Renal cortex interstitium (tissue), 11 donors: Measurements from ENCODE around the gene MYT1. TPM values are rescaled to one million over a fixed set of nuclear protein-coding genes. Genes with fewer than 3 reads are reported as not detected.

Experiments used
- DNase-seq, 11 donors: peaks; one replicate each; pipeline ENCODE4 v3.0.0-alpha.2; 2013; ENCODE audit warnings: low read depth in 9 of 11, low spot score in 4 of 11; ENCODE audit errors: extremely low read depth in 1 of 11
- polyA plus RNA-seq, 3 donors: library from polyadenylated mRNA; unstranded; fragments of 120-200 nt; gene quantifications; one replicate each; pipeline ENCODE4 v1.2.1, GENCODE V29; 2013; ENCODE audit not compliant: insufficient read length in 3 of 3

The MYT1 gene
- polyA plus RNA-seq, 3 donors: 0.42 to 0.68 (median 0.55) TPM

DNA sequence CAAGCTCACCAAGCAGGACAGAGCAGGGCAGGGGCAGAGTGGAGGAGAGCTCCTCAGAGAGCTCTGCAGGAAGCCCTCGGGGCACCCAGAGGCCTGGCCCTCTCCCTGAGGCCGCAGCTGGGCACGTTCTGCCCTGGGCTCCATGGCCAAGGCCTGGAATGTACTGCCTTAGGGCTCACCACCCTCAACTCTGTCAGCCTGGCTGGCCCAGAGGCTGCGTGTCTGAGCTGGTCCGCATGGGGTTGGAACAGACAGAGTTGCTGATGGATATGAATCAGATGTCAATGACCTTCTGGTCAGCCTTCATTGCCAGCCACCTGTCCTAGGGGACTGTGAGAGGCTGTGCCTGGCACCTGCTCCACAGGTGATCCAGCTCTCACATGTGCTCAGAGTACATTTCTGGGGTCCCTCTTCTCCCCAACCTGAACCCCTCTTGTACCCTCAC is 58.1 kb downstream of the MYT1 start:
- DNase-seq: no peak

DNA sequence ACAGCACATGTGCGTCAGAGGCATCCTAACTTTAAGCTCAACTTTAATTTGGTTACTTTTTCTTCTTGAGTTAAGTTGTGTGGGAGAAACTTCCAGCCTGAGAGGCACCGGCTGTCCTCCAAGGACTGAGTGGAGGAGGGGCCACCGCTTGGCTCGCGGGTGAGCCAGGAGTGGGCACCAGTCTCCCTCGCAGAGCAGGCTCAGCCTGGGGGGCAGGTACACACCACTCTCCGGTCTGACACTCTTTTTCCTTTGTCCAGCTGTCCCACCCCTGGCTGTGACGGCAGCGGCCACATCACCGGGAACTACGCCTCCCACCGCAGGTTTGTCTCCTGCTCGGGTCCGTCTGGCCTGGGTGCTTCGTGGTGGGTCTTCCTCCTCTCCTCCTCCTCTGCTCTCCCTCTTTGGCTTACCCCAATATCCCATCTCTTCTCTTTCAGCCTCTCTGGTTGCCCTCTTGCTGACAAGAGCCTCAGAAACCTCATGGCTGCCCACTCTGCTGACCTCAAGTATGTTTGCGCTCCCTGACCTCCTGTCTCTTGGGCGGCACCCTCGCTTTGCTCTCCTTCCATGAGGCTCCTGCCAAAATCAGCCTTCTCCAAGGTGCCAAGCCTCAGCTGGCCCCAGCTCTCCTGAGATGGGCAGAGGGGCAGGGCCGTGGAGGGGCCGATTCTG is 58.7 kb downstream of the MYT1 start:
- no peak for DNase-seq

DNA sequence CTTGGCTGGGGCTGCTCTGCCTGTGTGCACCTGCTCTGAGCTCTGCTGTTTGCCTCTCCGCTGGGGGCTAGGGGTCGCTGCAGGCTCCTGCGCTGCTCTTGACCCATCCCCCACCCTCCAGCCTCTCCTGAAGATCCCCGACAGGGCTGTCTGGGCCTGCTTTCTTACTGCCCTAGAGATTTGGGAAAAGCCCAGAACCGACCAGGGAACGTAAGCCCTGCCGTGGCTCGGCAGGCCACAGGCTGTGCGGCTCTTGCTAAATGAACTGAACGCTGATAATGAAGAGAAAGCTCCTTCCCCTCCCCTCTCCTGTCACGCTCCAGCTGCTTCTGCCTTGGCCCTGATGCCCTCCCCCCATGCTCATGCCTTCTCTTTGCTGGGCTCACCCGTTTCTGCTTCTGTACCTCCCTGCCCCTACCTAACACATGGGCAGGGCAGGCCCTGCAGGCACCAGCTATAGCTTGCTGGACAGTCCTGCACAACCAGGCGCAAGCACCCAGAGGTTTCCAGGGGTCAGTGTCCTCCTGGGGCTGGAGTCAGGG is 59.3 kb downstream of the MYT1 start:
- DNase-seq: peak in 9 of 11 donors; percentile 37 to 60 (median 47)

DNA sequence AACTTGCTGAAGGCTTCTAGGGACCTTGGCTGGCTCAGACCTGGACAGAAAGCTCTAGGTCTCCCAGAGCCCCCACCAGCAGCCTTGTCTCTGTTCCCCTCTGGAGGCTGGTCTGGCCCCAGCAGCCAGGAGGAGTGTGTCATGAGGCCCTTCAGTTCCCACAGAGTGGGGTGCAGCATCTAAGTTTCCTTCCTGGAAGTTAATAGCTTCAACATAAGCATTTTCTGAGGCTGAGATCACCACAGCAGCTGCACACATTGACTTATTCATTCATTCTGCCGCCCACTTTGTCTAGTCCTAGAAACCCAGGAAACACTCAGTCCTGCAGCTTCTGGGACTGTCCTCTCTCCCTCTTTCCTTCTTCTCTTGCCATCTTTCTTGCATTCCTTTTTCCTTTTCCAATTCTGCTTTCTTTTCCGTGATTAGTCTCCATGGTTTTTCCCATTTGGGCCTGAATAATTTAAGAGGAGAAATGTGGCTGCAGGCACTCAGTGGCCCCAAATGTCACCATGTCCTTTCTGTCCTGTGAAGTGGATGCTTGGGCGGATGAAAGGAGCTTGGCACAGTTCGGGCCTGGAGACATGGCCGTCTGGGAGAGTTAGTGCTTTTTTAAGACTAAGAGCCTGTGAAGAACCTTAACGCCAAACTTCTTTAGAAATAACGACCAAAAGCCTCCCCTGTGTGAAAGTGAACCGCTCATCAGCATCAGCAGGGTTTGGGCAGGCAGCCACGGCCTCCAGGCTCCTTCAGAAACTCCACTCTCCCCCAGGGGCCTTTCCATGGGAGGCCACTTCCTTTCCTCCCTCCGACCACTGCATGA is 60.3 kb downstream of the MYT1 start:
- peak in 4 of 11 donors; percentile 40 to 54 (median 48) for DNase-seq

DNA sequence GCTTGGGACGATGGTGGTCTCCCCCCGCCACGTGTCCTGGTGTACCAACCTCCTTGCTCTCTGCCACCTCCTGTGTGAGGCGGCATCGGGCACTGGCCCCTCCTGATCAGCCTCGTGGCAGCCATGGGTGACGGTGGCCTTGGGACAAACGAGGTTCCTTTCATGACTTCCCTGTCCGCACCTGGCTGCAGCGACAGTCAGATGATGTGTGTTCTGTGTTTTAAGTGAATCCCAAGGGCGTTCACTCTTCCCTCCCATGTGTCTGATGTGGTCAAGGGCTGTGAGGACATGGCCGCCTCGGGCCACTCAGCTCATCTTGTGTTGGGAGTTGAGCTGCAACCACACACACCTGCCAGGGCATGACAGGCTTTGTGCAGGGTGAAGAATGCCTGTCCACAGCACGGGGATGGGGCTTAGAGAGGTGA is 60.9 kb downstream of the MYT1 start:
- DNase-seq: no peak

GRCh38 chr20:64225828-64226598 is 61.8 kb downstream of the MYT1 start:
- no peak for DNase-seq

GRCh38 chr20:64226686-64227580 is 62.7 kb downstream of the MYT1 start:
- no peak for DNase-seq

- DNase-seq: no peak
Observed at GRCh38 chr20:64228086-64228653, 63.9 kb downstream of the MYT1 start.

GRCh38 chr20:64228751-64229506 is 64.7 kb downstream of the MYT1 start:
- DNase-seq: no peak

GRCh38 chr20:64229507-64230061 is 65.3 kb downstream of the MYT1 start:
- no peak for DNase-seq

DNA sequence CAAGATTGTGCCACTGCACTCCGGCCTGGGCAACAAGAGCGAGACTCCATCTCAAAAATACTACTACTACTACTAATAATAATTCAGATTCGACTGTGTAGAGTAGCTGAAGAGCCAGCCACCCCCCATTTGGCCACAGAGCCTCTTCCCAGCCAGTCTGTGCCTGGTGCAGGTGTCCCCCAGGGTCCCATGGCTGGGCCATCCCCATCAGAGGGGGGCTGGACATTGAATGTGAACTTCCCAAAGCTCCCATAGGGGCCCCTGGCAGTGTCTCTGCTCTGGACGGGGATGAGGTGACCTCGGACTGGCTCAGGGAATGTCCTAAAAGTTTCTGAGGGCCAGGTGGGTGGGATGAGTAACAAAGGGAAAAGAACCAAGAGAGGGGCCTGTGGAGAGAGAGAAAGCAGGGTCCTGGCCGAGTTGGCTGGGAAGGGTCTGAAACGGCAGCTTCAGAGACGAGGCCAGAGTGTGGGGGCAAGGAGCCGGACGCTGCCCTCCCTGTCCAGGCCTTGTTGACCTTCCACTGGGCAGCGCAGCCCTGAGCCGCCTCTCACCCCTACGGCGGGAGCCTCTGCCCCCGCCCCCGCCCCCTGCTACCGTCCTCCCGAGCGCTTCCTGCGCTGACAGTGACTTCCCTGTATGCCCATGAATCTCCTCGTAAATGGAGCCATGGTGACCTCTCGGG is 66.4 kb downstream of the MYT1 start:
- no peak for DNase-seq

DNA sequence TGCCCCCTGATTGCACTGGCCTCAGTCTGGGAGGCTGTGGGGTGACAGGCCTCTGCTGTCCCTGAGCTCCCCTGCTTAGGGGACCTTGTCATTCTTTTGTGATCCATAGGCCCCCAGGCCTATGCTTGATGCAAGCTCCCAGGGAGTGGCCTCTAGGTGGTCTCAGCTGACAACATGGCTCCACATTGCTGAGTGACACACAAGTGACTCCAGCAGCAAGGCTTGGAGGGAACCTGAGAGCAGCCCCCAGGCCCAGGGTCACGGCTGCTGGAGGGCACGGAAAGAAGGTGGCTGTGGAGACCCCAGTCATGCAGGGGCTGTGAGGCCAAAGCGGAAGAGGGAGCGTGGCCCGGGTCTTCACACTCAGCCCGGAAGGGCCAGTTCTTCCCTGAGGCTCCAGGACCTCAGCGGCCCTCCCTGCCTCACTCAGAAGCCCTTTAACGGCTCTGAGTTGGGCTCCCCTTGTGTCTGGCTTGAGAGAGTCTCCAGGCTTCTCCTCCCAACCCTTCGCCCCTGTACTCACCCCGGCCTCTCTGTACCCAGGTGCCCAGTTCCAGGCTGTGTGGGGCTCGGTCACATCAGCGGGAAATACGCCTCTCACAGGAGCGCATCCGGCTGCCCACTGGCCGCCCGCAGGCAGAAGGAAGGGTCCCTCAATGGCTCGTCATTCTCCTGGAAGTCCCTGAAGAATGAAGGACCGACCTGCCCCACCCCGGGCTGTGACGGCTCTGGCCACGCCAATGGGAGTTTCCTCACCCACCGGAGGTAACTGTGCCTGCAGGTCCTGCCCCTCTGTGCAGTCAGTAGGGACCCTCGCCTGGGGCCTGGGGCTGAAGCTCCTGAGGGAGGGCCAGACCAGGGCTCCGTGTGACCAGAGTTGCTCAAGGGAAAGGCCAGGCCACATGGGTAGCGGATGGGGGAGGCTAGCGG is 67.6 kb downstream of the MYT1 start:
- no peak for DNase-seq

DNA sequence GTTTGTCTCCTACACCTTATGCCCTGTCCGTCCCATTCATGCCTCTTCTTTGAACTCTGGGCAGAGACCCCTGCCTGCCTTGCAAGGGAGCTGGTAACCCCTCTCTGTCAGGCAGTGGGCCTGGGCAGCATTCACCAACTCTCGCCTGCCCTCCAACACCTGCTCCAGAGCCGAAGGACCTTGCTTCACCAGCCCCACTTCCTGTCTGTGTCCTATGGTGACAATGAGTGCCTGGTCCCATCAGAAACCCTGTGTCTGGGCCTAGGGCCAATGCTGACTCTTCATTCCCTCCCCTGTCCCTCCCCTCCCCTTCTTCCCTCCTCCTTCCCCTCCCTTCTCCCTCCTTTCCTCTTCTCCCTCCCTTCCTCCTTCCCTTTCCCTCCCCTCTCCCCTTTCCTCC is 68.5 kb downstream of the MYT1 start:
- no peak for DNase-seq

GRCh38 chr20:64233725-64234124 is 69.5 kb downstream of the MYT1 start:
- DNase-seq: no peak

DNA sequence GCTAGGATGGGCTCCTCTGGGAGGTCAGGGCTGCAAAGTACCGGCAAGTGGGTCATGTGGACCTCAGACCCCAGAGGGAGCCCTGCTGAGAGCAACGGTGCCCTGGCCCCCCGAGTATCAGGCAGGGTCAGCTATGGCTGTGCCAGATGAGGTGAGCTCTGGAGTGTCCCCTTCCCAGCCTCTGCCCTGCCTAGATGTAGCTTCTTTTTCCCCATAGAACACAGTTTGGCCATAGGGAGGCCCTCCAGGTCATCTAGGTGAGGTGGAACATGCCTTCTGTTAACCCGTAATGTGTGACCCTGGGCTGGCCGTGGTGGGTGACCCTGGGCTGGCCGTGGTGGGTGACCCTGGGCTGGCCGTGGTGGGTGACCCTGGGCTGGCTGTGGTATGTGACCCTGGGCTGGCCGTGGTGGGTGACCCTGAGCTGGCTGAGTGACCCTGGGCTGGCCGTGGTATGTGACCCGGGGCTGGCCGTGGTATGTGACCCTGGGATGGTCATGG is 70.1 kb downstream of the MYT1 start:
- no peak for DNase-seq
